ENCODE data around the gene CNOT4.

Gene CNOT4

DNA sequence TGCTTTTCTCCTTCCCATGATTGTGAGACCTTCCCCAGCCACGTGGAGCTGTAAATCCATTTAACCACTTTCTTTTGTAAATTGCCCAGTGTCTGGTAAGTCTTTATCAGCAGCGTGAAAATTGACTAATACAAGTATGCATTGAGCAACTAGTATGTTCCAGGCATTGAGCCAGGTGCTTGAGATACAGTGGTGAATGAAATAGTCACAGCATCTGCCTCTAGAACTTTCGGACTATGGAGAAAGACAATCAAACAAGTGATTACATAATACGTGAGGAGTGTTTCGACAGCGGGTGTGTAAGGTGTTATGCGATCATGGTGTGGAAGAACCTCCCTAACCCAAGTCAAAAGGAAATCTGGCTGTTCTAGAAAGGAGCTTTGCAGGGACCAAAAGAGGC is 26.2 kb upstream of the CNOT4 start:
- H3K4me3 ChIP-seq (ENCODE audit: low read depth, low read length), result no peak overlapping the region
- no peak for TF ChIP-seq CTCF (IDR thresholded peaks at IDR 0.05; ENCODE audit: low read depth, low read length, missing control alignments)
- DNase-seq (ENCODE audit: low read depth), result peak; percentile 6
- in situ Hi-C loops (cut with HindIII; ENCODE audit: low sequenced_read_pairs), result no loop called here

- in situ Hi-C loops (cut with HindIII; ENCODE audit: low sequenced_read_pairs), result no loop called here
- no peak for DNase-seq (ENCODE audit: low read depth)
- no peak overlapping the region for H3K4me3 ChIP-seq (ENCODE audit: low read depth, low read length)
- TF ChIP-seq CTCF (IDR thresholded peaks at IDR 0.05; ENCODE audit: low read depth, low read length, missing control alignments), result no peak
Observed at GRCh38 chr7:135527025-135527424, 17.1 kb upstream of the CNOT4 start.

DNA sequence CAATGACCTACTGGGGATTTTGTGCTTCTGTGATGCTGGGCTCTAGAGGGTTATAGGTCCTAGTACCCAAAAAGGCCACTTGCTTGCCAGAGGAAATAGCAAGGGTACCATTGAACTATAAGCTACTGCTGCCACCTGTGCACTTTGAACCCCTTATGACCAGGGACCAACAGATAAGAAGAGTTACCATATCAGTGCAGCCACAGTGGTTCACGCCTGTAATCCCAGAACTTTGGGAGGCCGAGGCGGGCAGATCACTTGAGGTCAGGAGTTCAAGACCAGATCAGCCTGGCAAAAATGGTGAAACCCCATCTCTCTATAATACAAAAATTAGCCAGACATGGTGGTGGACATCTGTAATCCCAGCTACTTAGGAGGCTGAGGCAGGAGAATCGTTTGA is 15.5 kb upstream of the CNOT4 start:
- no peak for TF ChIP-seq CTCF (IDR thresholded peaks at IDR 0.05; ENCODE audit: low read depth, low read length, missing control alignments)
- DNase-seq (ENCODE audit: low read depth), result no peak
- no peak overlapping the region for H3K4me3 ChIP-seq (ENCODE audit: low read depth, low read length)
- in situ Hi-C loops (cut with HindIII; ENCODE audit: low sequenced_read_pairs), result no loop called here

GRCh38 chr7:135523146-135523545 is 13.2 kb upstream of the CNOT4 start:
- in situ Hi-C loops (cut with HindIII; ENCODE audit: low sequenced_read_pairs), result no loop called here
- no peak for TF ChIP-seq CTCF (IDR thresholded peaks at IDR 0.05; ENCODE audit: low read depth, low read length, missing control alignments)
- no peak for DNase-seq (ENCODE audit: low read depth)
- no peak overlapping the region for H3K4me3 ChIP-seq (ENCODE audit: low read depth, low read length)

DNA sequence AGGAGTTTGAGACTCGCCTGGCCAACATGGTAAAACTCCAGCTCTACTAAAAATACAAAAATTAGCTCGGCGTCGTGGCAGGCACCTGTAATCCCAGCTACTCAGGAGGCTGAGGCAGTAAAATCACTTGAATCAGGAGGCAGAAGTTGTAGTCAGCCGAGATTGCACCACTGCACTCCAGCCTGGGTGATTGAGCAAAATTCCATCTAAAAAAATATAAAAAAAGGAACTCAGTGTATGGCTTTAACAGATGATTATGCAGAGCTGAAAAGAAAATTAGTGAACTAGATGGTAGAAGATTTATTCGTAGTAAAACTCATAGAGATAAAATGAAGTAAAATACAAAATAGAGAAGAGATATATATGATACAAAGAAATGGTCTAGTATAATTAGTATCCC is 12.6 kb upstream of the CNOT4 start:
- no peak for DNase-seq (ENCODE audit: low read depth)
- in situ Hi-C loops (cut with HindIII; ENCODE audit: low sequenced_read_pairs), result no loop called here
- TF ChIP-seq CTCF (IDR thresholded peaks at IDR 0.05; ENCODE audit: low read depth, low read length, missing control alignments), result no peak
- no peak overlapping the region for H3K4me3 ChIP-seq (ENCODE audit: low read depth, low read length)

GRCh38 chr7:135519871-135520270 is 10.0 kb upstream of the CNOT4 start:
- DNase-seq (ENCODE audit: low read depth), result no peak
- H3K4me3 ChIP-seq (ENCODE audit: low read depth, low read length), result no peak overlapping the region
- TF ChIP-seq CTCF (IDR thresholded peaks at IDR 0.05; ENCODE audit: low read depth, low read length, missing control alignments), result no peak
- in situ Hi-C loops (cut with HindIII; ENCODE audit: low sequenced_read_pairs), result no loop called here

GRCh38 chr7:135519233-135519688 is 9.4 kb upstream of the CNOT4 start:
- no peak overlapping the region for H3K4me3 ChIP-seq (ENCODE audit: low read depth, low read length)
- DNase-seq (ENCODE audit: low read depth), result no peak
- in situ Hi-C loops (cut with HindIII; ENCODE audit: low sequenced_read_pairs), result no loop called here
- no peak for TF ChIP-seq CTCF (IDR thresholded peaks at IDR 0.05; ENCODE audit: low read depth, low read length, missing control alignments)
